ENCODE measurements around the gene FBXL19. TPM values are rescaled to one million over a fixed set of nuclear protein-coding genes. Genes with fewer than 3 reads are reported as not detected.

The FBXL19 gene
- total RNA-seq, 4 donors from 2014 or later: 4.7 to 9.1 (median 6.9) TPM

- ATAC-seq (ENCODE audit: low FRiP score) (peak; percentile 96), DNase-seq (ENCODE audit: low spot score) (no peak)
- TF ChIP-seq, protein P1, sequence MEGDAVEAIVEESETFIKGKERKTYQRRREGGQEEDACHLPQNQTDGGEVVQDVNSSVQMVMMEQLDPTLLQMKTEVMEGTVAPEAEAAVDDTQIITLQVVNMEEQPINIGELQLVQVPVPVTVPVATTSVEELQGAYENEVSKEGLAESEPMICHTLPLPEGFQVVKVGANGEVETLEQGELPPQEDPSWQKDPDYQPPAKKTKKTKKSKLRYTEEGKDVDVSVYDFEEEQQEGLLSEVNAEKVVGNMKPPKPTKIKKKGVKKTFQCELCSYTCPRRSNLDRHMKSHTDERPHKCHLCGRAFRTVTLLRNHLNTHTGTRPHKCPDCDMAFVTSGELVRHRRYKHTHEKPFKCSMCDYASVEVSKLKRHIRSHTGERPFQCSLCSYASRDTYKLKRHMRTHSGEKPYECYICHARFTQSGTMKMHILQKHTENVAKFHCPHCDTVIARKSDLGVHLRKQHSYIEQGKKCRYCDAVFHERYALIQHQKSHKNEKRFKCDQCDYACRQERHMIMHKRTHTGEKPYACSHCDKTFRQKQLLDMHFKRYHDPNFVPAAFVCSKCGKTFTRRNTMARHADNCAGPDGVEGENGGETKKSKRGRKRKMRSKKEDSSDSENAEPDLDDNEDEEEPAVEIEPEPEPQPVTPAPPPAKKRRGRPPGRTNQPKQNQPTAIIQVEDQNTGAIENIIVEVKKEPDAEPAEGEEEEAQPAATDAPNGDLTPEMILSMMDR (IDR thresholded peaks at IDR 0.05): no peak
These were observed 21.1 kb upstream of the FBXL19 start for GRCh38 chr16:30902029-30902972.

- DNase-seq (ENCODE audit: low spot score) (no peak), ATAC-seq (ENCODE audit: low FRiP score) (no peak)
- TF ChIP-seq, protein P1 (IDR thresholded peaks at IDR 0.05): no peak
These were observed 20.4 kb upstream of the FBXL19 start for GRCh38 chr16:30903002-30903401.

- DNase-seq (ENCODE audit: low spot score): no peak
- TF ChIP-seq, protein P1 (IDR thresholded peaks at IDR 0.05): no peak
- no peak for ATAC-seq (ENCODE audit: low FRiP score)
These were observed 19.8 kb upstream of the FBXL19 start for GRCh38 chr16:30903596-30903995.

DNA sequence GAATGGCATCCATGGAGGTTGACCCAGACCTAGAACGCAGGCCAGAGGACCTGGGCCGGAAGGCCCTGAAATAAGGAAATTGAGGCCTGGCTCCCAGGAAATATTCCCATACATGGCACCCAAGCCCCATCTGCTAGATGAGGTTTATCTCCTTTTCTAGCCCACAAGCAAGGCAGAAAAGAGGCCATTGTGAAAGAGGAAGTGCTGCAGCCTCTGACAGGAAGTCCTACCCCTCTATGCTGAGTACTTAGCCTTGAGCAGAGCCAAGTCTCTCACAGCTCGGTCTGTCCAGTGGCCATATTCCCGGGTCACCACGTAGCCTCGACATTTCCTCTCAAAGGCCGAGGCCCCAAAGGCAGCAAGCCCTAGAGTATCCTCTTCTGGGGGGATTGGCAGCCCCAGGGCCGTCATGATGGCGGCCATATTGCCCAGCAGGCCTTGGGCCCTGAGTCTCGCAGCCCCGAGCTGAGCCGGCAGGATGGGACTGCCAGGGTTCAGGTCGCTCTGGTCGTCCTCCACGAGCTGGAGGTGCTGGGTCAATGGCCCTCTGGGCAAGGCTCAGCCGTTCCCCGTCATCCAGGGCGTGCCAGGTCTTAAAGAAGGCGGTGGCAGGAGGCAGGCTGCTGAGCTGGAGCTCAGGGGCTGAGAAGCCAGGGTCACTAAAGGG lies 19.1 kb upstream of the FBXL19 start:
- TF ChIP-seq, protein P1 (IDR thresholded peaks at IDR 0.05): no peak
- ATAC-seq (ENCODE audit: low FRiP score) (no peak), DNase-seq (ENCODE audit: low spot score) (no peak)

- ATAC-seq (ENCODE audit: low FRiP score) (no peak), DNase-seq (ENCODE audit: low spot score) (no peak)
- TF ChIP-seq, protein P1 (IDR thresholded peaks at IDR 0.05): no peak
These were observed 16.3 kb upstream of the FBXL19 start for GRCh38 chr16:30907064-30907463.

GRCh38 chr16:30910427-30911029 lies 12.8 kb upstream of the FBXL19 start:
- TF ChIP-seq, protein P1 (IDR thresholded peaks at IDR 0.05): no peak
- no peak for DNase-seq (ENCODE audit: low spot score)
- no peak for ATAC-seq (ENCODE audit: low FRiP score)
